Stimulated activated CD8-positive, alpha-beta memory T cell treated with anti-CD3 and anti-CD28 coated beads, Interleukin-12 subunit alpha, Interleukin-12 subunit beta, amount 100 ng/mL, for 24 hours (primary cell): Measurements from ENCODE around the gene CCDC50.

ENCODE experiments used
- DNase-seq: peaks from one replicate; pipeline ENCODE4 v3.0.0-alpha.2; 2020; ENCODE audit errors: extremely low read depth

Gene CCDC50, protein sequence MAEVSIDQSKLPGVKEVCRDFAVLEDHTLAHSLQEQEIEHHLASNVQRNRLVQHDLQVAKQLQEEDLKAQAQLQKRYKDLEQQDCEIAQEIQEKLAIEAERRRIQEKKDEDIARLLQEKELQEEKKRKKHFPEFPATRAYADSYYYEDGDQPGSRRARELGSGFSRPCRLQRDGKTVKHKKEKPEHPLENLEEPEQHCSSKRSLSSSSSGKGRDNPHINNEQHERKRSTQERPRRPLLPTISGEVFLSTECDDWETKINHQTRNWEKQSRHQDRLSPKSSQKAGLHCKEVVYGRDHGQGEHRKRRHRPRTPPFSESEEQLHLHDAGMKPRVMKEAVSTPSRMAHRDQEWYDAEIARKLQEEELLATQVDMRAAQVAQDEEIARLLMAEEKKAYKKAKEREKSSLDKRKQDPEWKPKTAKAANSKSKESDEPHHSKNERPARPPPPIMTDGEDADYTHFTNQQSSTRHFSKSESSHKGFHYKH

DNA sequence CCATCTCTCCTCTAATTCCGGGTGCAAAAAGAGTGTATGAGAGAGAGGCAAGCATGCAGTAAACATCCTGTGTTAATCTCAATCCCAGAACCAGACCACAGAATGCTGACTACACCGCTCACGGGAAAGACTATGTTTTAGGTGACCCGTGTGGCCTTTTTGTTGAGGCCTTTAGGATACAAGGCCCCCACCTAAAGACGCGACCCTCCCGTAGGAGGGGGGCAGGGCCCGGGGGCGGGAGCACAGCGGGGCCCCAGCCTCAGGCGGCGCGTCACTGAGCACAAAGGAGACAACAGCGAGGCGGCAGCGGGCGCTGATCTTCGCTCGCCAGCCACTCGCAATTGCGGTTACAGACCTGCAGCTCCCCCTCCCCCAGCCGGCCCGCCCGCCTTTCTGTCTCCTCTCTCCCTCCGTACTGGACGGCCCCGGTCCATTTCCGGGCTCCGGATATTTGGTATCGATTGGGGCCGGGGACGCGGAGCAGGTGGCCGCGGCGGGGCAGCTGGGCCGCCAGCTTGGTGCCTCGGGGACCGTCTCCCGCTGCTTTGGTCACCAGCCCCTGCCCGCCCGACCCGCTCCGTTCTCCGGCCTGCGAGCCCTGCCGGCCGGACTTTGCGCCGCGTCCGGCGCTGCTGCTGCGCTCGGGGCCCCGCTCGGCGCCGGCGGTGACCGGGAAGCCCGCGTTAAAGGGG lies at the start of gene CCDC50:
Gene CCDC50, plus strand, starts transcription at position 433 of the 692 bp plus-strand sequence. CDS start 281 bp downstream, outside the sequence.
- DNase-seq, result no peak

DNA sequence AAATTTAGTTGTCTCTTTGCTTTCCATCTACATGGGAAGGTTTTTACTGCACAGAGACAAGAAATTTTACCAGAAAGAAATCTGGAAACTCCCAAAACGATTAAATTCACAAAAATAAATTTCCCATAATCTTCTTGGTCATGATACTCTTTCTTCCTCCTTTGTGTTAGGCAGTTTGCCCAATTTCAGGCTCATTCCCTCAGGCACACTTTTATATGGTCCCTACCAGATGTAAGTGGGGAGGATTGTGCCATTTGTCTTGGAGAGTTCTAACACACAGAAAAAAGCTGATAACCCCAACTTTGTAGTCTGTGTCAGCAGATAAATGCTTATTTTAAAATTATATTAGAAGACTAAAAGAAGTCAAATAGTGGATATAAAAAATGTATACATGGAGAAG lies 49.1 kb upstream of the CCDC50 start:
- no peak for DNase-seq

DNA sequence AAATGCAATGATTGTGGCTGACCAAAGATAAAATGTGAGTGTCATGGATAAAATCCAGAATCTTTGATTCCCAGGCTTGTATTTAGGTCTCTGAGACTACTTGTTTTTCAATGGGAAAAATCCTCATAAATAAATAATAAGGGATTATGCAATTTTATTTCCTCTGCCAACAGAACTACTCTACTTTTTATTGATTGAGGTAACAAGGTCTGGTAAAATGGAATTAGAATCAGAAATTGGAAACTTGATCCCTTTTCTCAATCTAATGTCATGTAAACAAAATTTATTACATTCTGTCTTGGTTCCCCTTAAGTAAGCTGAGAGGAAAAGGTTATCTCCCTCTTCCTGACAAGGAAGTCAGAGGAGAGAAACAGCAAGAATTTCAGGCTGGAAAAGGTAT lies 48.3 kb upstream of the CCDC50 start:
- DNase-seq, result no peak

DNA sequence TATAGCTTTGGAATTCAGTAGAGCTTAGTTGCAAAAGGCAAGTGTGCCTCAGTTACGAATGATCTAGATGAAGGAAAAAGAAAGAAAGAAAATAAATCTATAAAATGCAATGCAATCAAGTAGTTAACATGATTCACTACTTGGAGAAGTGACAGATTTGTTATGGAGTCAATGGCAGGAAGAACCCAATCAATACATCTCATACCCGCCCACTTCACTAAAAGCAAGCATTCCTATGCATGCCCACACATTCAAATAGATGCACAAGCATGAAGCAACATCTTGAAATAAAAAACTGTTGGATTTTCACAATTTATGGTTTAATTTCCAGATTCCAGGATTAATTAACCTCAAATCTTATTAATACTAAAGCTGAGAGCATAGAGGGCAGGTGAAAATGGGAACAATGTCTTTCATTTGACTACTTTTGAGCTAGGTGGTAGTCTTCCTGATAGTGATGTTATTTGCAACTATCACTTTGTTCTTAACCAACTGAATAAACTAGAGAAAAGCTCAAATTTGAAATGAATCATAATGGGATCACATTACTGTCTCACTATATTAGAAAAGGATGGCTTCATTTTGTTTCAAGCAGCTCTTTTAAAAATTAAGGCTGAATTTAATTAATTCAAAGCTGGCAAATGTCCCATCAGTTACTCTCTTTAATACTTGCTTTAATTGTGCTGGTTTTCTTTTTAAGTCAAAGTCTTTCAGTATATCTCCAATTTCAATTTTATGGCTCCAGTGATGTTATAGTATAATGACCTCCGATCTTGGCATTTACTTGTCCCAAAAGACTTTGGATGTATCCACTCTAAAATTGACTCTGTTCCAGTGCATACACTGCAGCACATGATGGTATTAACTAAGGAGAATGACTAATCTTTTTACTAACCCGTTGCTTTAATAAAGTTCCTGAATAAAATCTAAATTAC lies 46.7 kb upstream of the CCDC50 start:
- DNase-seq, result no peak

DNA sequence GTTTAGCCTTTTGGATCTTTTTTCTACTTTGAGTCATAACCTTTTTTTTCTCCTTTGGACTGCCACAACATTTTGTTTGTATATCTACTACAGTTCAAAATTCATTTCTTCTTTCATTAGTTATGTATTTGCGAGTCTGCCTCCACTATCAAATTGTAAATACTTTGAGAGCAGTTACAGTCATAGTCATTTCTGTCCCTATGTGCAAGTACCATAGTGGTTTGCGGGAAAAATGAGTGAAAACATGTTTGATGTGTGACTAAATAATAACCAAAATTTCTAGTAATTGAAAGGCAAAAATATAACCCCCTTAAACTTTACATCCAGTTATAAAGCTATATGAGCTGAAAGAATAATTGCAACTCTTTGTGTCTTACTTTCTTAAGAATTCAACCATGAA lies 45.8 kb upstream of the CCDC50 start:
- DNase-seq, result no peak

DNA sequence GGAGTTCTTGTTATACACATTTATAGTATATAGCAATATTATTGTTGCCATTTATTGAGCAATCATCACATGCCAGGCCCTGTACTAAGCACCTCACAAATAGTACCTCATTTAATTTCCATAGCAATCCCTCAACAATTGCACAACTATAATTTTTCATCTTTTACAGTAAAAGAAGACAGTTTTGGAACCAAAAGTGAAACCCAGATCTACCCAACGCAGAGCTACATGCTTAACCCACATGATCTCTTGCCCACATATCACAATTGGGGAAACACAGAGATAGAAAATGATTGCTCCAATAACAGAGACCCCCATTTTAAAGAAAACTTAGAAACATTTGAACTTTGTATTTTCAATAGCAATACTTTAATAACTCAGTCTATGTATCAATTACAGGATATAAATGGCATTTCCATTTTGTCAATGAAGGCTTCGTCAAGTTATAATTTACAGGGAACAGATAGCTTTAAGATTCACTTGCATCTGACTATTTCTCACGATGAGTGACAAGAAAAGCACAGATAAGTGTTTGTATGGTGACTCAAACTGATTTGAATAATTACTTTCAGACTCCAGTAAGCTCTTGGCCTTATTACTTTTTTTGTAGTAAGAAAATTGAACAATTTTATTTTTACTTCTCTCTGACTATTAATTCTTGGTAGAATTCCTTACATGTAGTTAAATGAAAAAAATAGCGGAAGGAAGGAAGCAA lies 38.7 kb upstream of the CCDC50 start:
- DNase-seq, result no peak

DNA sequence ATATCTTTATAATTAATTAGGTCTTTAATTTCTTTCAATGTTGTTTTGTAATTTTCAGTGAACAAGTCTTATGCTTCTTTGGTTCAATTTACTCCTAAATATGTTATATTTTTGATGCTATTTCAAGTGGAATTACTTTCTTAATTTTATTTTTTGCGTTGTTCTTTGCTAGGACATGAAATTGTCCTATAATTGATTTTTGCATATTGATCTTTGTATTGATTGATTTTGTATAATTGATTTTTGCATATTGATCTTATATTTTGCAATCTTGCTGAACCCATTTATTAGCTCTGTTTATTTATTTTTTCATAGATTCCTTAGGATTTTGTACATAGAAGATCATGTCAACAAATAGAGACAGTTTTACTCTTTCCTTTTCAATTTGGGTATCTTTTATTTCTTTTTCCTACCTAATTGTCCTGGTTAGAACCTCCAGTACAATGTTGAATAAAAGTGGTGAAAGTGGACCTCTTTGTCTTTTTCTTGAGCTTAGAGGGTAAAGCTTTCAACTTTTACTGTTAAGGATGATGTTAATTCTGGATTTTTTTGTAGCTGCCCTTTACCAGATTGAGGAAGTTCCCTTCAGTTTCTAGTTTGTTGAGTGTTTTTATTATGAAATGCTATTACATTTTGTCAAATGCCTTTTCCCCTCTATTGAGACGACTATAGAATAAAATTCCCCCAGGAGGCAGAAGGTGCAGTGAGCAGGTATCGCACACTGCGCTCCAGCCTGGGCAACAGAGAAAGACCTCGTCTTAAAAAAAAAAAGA lies 36.8 kb upstream of the CCDC50 start:
- DNase-seq, result no peak

DNA sequence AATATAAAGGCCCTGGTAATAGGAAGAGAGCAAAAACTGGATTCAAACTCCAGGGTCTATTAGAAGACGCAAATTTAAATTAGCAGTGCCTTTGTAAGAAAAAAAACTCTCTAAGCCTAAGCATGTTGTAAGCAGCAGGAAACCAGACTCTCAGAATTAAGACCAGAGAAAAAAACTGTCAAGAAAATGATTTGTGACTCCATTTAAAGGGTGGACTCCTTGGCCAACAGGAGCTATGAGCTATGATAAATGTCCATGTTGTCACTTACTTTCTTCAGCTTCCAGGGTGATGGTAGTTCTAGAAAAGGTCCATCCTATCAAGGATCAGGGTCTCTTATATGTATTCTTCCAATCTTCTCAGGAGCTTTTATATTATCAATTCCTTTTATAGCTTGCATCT lies 34.9 kb upstream of the CCDC50 start:
- DNase-seq, result no peak

DNA sequence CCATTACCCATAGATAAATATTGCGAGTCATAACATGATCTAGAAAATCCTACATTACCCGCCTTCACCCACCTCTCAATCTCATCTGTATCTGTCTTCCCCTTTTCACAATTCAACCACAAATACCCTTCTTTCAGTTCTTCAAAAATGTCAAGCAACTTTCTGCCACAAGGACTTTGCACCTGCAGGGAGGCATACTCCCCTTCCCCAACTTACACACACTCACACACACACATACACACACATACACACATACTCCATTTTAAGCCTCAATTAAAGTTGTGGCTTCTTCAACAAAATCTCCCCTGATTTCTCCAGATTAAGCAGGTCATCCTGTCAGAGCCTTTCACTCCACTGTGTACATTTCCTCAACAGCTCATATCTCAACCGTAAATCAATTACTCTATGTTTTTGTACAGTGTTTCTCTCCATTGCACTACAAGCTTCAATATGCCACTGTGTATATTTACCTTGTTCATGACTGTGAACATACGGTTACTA lies 33.1 kb upstream of the CCDC50 start:
- no peak for DNase-seq

DNA sequence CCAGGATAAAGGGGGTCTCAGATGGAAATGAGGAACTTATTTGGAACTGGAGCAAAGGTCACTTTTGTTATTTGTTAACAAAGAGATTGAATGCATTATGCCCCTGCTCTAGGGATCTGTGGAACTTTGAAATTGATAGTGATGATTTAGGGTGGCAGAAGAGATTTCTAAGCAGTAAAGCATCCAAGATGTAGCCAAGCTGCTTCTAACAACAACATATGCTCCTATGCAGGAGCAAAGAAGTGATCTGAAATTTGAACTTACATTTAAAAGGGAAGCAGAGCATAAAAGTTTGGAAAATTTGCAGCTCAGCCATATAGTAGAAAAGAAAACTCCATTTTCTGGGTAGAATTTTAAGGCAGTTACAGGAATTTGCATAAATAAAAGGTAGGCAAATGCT lies 30.3 kb upstream of the CCDC50 start:
- no peak for DNase-seq

DNA sequence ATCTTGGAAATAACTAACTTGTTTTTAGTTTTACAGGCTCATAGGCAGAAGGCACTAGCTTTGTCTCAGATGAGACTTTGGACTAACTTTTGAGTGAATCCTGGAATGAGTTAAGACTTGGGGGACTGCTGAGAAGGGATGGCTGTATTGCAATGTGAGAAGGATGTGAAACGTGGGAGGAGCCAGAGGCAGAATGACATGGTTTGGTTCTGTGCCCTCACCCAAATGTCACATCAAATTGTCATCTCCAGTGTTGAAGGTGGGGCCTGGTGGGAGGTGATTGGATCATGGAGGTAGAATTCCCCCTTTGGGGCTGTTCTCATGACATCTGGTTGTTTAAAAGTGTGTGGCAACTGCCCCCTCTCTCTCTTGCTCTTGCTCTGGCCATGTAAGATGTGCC lies 28.8 kb upstream of the CCDC50 start:
- no peak for DNase-seq

DNA sequence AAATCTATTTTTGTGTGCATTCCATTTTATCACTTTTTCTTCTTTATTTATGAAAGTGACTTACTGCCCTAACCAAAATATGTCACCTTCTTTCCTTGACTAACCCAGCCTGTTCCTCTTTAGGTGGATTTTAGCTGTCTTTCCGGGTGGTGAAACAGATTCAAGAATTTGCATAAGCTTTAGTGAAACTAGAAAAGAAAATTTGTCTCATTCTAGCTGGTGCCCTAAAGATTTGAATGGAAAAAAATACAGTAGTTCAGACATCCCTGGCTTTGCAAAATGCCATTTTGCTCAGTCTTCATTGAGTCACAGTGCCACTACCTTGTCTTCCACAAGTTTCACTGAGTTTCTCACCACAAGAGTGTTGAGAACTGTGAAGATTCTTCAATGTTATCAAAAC lies 28.2 kb upstream of the CCDC50 start:
- no peak for DNase-seq

DNA sequence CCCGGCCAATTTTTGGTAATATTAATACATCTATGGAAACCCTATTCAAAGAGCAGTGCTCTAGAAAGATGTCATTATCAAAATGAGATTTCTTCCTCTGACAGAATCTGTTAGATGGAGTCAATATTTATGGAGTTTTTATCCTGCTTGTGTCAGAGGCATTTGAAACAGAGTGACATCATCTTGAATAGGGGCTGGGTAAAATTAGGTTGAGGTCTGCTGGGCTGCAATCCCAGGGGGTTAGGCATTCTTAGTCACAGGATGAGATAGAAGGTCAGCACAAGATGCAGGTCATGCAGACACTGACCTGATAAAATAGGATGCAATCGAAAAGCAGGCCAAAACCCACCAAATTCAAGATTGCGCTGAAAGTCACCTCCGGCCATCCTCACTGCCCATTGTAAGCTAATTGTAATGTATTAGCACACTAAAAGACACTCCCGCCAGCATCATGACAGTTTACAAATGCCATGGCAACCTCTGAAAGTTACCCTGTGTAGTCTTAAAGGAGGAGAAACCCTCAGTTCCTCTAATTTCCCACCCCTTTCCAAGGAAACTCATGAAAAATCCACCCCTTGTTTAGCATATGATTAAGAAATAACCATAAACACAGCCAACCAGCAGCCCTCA lies 27.3 kb upstream of the CCDC50 start:
- no peak for DNase-seq

DNA sequence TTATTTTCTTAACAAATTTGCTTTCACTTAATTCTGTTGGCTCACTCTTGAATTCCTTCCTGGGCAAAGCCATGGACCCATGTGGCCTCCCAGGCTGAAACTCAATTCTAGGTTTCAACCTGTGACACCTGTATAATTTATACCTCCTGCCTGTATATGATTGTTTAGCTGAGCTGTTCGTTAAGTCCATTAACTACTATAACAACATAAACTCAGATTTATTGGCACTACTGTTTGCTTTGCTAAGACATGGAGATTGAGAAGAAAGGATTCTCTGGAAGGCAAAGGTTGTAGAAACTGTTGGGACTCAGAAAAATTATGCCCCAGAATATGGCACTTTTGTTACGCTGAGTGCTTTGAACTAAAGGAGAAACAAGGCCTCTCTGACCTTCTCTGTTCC lies 26.7 kb upstream of the CCDC50 start:
- no peak for DNase-seq

DNA sequence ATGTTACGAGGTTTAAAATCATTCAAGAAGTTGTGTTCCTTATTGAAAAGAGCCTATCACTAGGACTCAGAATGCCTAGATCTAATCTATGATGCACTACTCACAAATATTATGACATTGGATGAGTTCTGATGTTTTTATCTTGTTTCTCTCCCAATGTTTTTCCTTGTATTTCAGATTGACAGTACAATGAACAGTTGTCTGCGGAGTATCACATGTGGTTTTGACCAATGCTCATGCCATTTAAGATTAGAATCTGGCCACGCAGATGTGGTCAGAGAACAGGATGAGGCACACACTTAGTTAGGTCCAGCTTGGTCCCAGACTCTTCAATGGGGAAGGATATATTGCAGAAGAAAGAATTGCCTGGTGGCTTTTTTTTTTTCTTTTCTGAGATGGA lies 25.6 kb upstream of the CCDC50 start:
- DNase-seq, result no peak

DNA sequence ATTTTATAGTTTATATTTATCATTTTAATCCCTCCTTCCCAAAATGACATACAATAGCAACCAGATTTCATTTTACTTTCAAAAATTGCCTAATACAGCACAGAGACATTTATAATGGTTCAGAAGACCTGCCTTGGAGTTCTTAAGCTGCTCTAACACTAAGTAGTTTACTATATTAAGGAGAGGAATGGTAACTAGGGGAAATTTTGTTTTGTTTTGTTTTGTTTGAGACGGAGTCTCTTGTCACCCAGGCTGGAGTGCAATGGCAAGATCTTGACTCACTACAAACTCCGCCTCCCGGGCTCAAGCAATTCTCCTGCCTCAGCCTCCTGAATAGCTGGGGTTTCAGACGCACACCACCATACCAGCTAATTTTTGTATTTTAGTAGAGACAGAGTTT lies 22.8 kb upstream of the CCDC50 start:
- no peak for DNase-seq

DNA sequence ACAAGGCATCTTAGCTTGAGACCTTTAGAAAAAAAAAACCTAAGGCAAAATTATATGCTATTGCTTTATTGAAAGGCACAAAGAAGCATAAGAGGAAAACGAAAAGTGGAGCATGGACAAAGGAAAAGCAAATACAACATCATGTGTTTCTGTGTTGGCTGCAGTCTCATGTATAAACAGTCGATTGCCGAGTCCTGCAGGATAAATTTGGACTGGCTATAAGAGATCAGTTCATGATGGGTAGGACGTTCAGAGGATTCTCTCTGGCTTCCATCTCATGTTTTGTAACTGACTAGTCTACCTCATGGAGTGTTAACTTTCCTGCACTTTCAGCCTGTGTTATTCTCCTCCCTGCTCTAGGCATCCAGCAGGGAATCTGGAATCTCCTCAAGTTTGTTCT lies 21.9 kb upstream of the CCDC50 start:
- no peak for DNase-seq

DNA sequence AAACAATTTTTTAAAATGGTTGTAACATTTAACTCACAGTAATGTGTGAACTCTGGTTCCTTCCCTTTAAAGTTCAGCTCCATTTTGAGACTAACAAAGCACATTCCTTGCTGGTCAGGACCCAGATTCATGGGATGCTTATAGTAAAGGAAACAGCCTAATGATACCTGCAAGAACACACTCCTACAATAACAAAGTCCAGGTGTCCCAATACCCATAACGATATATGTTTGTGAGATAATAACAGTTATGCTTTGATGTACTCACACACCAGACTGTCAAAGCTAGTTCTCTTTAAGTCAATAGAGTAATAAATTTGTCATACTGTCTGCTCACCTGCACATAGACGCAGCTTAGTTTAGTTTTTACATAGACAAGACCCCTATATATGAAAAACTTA lies 15.9 kb upstream of the CCDC50 start:
- DNase-seq, result no peak

DNA sequence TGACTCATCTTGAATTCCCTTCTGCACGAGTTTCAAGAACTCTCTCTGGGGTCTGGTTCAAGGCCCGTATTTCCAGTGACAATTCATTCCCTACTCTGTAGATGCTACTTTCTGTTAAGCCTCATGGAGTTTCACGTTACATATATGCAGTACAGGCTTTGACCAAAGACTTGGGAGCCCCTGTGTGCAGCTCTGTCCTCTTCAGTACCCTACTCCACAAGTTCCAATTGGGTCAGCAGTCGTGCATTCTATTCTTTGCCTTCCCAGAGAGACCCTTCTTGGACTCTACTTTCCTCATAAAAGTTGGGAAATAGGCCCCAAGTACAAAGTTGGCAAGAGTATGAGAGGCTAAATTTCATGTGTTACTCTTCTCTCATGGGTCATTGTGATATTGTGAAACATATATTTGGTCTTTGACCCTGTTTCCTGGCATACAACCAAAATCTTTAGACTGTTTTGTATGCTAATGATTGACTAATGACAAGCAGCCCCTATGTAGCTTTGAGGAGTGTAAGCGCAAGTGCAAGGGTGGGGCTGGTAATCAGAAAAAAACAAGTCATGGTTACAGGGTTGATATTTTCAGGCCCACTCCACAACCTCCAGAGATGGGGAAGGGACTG lies 15.0 kb upstream of the CCDC50 start:
- no peak for DNase-seq
